H9 (cell line): ENCODE measurements around the gene IL26. TPM values are rescaled to one million over a fixed set of nuclear protein-coding genes. Genes with fewer than 3 reads are reported as not detected.

Experiments
- DNase-seq: peaks from one replicate; pipeline ENCODE4 v3.0.0-alpha.2; 2017
- H2AFZ ChIP-seq: one replicate; pipeline ENCODE4 v1.6.1; 2013; ENCODE audit warnings: mild to moderate bottlenecking, low read length, control low read depth, moderate library complexity
- H2AK5ac ChIP-seq: 2 replicates; pipeline ENCODE4 v1.6.1; 2013; ENCODE audit warnings: low read length, control low read depth, mixed read lengths; ENCODE audit not compliant: insufficient read length
- H2BK120ac ChIP-seq: one replicate; pipeline ENCODE4 v1.6.1; 2013; ENCODE audit warnings: low read depth, mild to moderate bottlenecking, low read length, control low read depth, inconsistent platforms; ENCODE audit not compliant: poor library complexity, severe bottlenecking
- H2BK12ac ChIP-seq: 2 replicates; pipeline ENCODE4 v1.6.1; 2013; ENCODE audit warnings: low read length, control low read depth, mixed read lengths, low read depth; ENCODE audit not compliant: insufficient read length
- H2BK15ac ChIP-seq: 2 replicates; pipeline ENCODE4 v1.6.1; 2013; ENCODE audit warnings: low read depth, low read length, control low read depth
- H2BK20ac ChIP-seq: one replicate; pipeline ENCODE4 v1.6.1; 2013; ENCODE audit warnings: low read depth, mild to moderate bottlenecking, low read length, control low read depth, inconsistent platforms; ENCODE audit not compliant: poor library complexity, severe bottlenecking
- H2BK5ac ChIP-seq: 2 replicates; pipeline ENCODE4 v1.6.1; 2013; ENCODE audit warnings: low read length, control low read depth, mixed read lengths; ENCODE audit not compliant: insufficient read length
- H3K14ac ChIP-seq: 2 replicates; pipeline ENCODE4 v1.6.1; 2013; ENCODE audit warnings: low read length, control low read depth; ENCODE audit not compliant: insufficient read depth
- H3K18ac ChIP-seq: 2 replicates; pipeline ENCODE4 v1.6.1; 2013; ENCODE audit warnings: low read depth, mild to moderate bottlenecking, mixed read lengths, low read length, control low read depth; ENCODE audit not compliant: insufficient read length
- H3K23ac ChIP-seq: 2 replicates; pipeline ENCODE4 v1.6.1; 2013; ENCODE audit warnings: low read length, control low read depth, mixed read lengths, low read depth; ENCODE audit not compliant: insufficient read length
- H3K23me2 ChIP-seq: 2 replicates; pipeline ENCODE4 v1.6.1; 2013; ENCODE audit warnings: low read depth, mild to moderate bottlenecking, mixed read lengths, low read length, control low read depth; ENCODE audit not compliant: insufficient read length, poor library complexity, severe bottlenecking
- H3K27ac ChIP-seq: 2 replicates; pipeline ENCODE4 v1.5.1; 2013; ENCODE audit warnings: low read length, control low read depth, mixed read lengths, low read depth; ENCODE audit not compliant: insufficient read length
- H3K27me3 ChIP-seq: 2 replicates; pipeline ENCODE4 v1.6.1; 2013; ENCODE audit warnings: low read length, control low read depth, inconsistent platforms; ENCODE audit not compliant: insufficient read depth
- H3K4ac ChIP-seq: 2 replicates; pipeline ENCODE4 v1.6.1; 2013; ENCODE audit warnings: low read depth, mild to moderate bottlenecking, control low read depth, inconsistent platforms, low read length, moderate library complexity
- H3K4me1 ChIP-seq: 2 replicates; pipeline ENCODE4 v1.6.1; 2013; ENCODE audit warnings: low read length, control low read depth, inconsistent platforms; ENCODE audit not compliant: insufficient read depth
- H3K4me2 ChIP-seq: 2 replicates; pipeline ENCODE4 v1.6.1; 2013; ENCODE audit warnings: low read length, control low read depth, mixed read lengths; ENCODE audit not compliant: insufficient read length, insufficient read depth
- H3K56ac ChIP-seq: 2 replicates; pipeline ENCODE4 v1.6.1; 2013; ENCODE audit warnings: low read depth, mild to moderate bottlenecking, mixed read lengths, low read length, control low read depth; ENCODE audit not compliant: insufficient read length
- H3K79me1 ChIP-seq: 2 replicates; pipeline ENCODE4 v1.6.1; 2013; ENCODE audit warnings: low read depth, mild to moderate bottlenecking, moderate library complexity, low read length, control low read depth, inconsistent platforms; ENCODE audit not compliant: insufficient read depth, poor library complexity, severe bottlenecking
- H3K79me2 ChIP-seq: 2 replicates; pipeline ENCODE4 v1.6.1; 2013; ENCODE audit warnings: low read length, control low read depth, inconsistent platforms; ENCODE audit not compliant: insufficient read depth
- H3K9ac ChIP-seq: 2 replicates; pipeline ENCODE4 v1.6.1; 2013; ENCODE audit warnings: low read length, control low read depth, mixed read lengths; ENCODE audit not compliant: insufficient read length; ENCODE audit errors: extremely low read depth
- H3K9me3 ChIP-seq: one replicate; pipeline ENCODE4 v1.6.1; 2013; ENCODE audit warnings: low read depth, low read length, inconsistent platforms; ENCODE audit not compliant: control insufficient read depth
- H3T11ph ChIP-seq: one replicate; pipeline ENCODE4 v1.6.1; 2013; ENCODE audit warnings: mild to moderate bottlenecking, low read length, control low read depth, inconsistent platforms
- H4K20me1 ChIP-seq: one replicate; pipeline ENCODE4 v1.6.1; 2013; ENCODE audit not compliant: control insufficient read depth, insufficient read length, insufficient read depth
- H4K5ac ChIP-seq: 2 replicates; pipeline ENCODE4 v1.6.1; 2013; ENCODE audit warnings: low read depth, mild to moderate bottlenecking, mixed read lengths, low read length, control low read depth; ENCODE audit not compliant: insufficient read length
- H4K8ac ChIP-seq: replicated peaks from 2 replicates; pipeline ENCODE4 v1.6.1; 2013; ENCODE audit warnings: low read length, control low read depth, mixed read lengths, low read depth; ENCODE audit not compliant: insufficient read length
- H4K91ac ChIP-seq: 2 replicates; pipeline ENCODE4 v1.6.1; 2013; ENCODE audit warnings: low read depth, mild to moderate bottlenecking, moderate library complexity, mixed read lengths, low read length, control low read depth; ENCODE audit not compliant: insufficient read length
- H3K27ac Mint-ChIP-seq, 3 experiments: 2 replicates in 2 of 3; 3 replicates in 1 of 3; pipeline ENCODE4 v1.8.0; 2020 to 2021; ENCODE audit warnings: mixed read lengths in 3 of 3, mild to moderate bottlenecking in 1 of 3, moderate library complexity in 1 of 3
- H3K27me3 Mint-ChIP-seq: 2 replicates; pipeline ENCODE4 v1.8.0; 2021; ENCODE audit warnings: low read depth, mild to moderate bottlenecking, moderate library complexity, mixed read lengths
- H3K36me3 Mint-ChIP-seq, 3 experiments: 2 replicates in 2 of 3; 3 replicates in 1 of 3; pipeline ENCODE4 v1.8.0; 2020 to 2021; ENCODE audit warnings: low read depth in 3 of 3, mixed read lengths in 3 of 3; ENCODE audit not compliant: insufficient read depth in 1 of 3
- H3K4me1 Mint-ChIP-seq, 2 experiments: 2 replicates each; pipeline ENCODE4 v1.8.0; 2020; ENCODE audit warnings: mixed read lengths in 2 of 2
- H3K4me3 Mint-ChIP-seq, 2 experiments: 2 replicates in 1 of 2; 3 replicates in 1 of 2; pipeline ENCODE4 v1.8.0; 2020 to 2021; ENCODE audit warnings: mild to moderate bottlenecking in 2 of 2, mixed read lengths in 2 of 2, moderate library complexity in 1 of 2
- H3K9me3 Mint-ChIP-seq, 2 experiments: 2 replicates in 1 of 2; 3 replicates in 1 of 2; pipeline ENCODE4 v1.8.0; 2020; ENCODE audit warnings: mild to moderate bottlenecking in 2 of 2, mixed read lengths in 2 of 2, moderate library complexity in 1 of 2
- WGBS: extraction: QIAGEN DNeasy Blood & Tissue Kit; methylation state at CpG from one replicate; pipeline ENCODE4 v1.1.7; 2013; ENCODE audit warnings: missing lambda C conversion rate, low lambda C conversion rate, mixed read lengths; ENCODE audit not compliant: insufficient read length; ENCODE audit errors: extremely low coverage; 5-methylcytosine and 5-hydroxymethylcytosine counted together
- total RNA-seq: library from RNA; stranded (reverse); gene quantifications from 2 replicates; pipeline ENCODE4 v1.2.1, GENCODE V29; 2021
- TF ChIP-seq, protein P1 (sequence below): fragments of 200-600 bp; sonication (generic); conservative IDR thresholded peaks from 3 replicates; pipeline ENCODE4 v1.8.0; 2021; ENCODE audit warnings: antibody characterized with exemption, mild to moderate bottlenecking

The IL26 gene
- total RNA-seq, 1 experiment from 2014 or later, result not detected

DNA sequence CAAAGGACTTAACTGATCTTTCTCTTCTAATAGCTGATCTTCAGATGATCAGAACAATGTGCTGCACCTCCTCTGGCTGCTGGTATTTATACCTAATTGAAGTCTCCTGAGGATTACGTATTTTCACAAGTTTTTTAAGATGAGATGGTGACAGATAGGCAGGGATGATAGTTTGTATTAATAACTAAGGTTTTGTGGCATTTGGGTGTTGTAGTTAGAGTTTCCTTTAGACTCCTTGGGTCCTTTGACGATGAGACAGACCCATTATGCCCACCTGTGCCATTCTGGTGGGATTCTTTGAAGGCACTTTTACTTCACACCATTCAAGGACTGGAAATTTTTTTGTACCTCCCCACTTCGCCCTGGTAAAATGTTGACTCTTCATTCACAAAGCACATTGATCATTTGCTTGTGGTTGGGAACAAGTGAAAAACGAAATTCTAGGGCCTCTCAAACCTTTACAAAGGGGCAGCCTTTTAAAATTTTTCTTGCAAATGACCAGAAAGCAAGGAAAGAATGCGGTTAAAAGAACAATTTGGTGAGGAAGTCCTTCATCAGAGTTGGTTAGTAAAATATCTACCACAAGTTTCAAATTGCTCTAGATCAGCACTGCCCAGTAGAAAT, 65.8 kb downstream of the IL26 start, which contains the start of gene IFNG:
TSS of gene IFNG (minus strand) at position 60 of the 624 bp plus-strand sequence. CDS start 125 bp downstream, outside the sequence.
- TF ChIP-seq, protein P1, sequence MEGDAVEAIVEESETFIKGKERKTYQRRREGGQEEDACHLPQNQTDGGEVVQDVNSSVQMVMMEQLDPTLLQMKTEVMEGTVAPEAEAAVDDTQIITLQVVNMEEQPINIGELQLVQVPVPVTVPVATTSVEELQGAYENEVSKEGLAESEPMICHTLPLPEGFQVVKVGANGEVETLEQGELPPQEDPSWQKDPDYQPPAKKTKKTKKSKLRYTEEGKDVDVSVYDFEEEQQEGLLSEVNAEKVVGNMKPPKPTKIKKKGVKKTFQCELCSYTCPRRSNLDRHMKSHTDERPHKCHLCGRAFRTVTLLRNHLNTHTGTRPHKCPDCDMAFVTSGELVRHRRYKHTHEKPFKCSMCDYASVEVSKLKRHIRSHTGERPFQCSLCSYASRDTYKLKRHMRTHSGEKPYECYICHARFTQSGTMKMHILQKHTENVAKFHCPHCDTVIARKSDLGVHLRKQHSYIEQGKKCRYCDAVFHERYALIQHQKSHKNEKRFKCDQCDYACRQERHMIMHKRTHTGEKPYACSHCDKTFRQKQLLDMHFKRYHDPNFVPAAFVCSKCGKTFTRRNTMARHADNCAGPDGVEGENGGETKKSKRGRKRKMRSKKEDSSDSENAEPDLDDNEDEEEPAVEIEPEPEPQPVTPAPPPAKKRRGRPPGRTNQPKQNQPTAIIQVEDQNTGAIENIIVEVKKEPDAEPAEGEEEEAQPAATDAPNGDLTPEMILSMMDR, result no peak
- Histone ChIP-seq H3K9ac (no peak within 1 kb of the TSS), H2AFZ (no peak within 1 kb of the TSS)

More for the DNA sequence above, 65.8 kb downstream of the IL26 start, which contains the start of gene IFNG:
- H3K9me3 Mint-ChIP-seq, result no peaks in the 10 kb centered on the region
- H3K27me3 Mint-ChIP-seq, result no peaks in the 10 kb centered on the region
- Histone ChIP-seq H4K20me1 (no peaks in the 10 kb centered on the region), H3K23ac (no peak within 1 kb of the TSS), H2BK120ac (no peak within 1 kb of the TSS), H4K8ac (no peak within 1 kb of the TSS), H3K4ac (no peak within 1 kb of the TSS), H3K18ac (no peak within 1 kb of the TSS), H3K4me2 (no peak within 1 kb of the TSS), H3K79me1 (no peaks in the 10 kb centered on the region), H3K14ac (no peak within 1 kb of the TSS), H3T11ph (no peak within 1 kb of the TSS), H3K27ac (no peak within 1 kb of the TSS), H3K56ac (no peak within 1 kb of the TSS), H2BK12ac (no peak within 1 kb of the TSS), H2AK5ac (no peak within 1 kb of the TSS), H2BK20ac (no peak within 1 kb of the TSS), H3K9me3 (no peaks in the 10 kb centered on the region), H2BK5ac (no peak within 1 kb of the TSS), H3K27me3 (no peaks in the 10 kb centered on the region), H3K79me2 (no peaks in the 10 kb centered on the region), H4K5ac (no peak within 1 kb of the TSS), H3K23me2 (no peaks in the 10 kb centered on the region), H3K4me1 (no peaks in the 10 kb centered on the region), H2BK15ac (no peak within 1 kb of the TSS), H4K91ac (no peak within 1 kb of the TSS)
- H3K4me3 Mint-ChIP-seq, result no peak within 1 kb of the TSS
- no peaks in the 10 kb centered on the region for H3K36me3 Mint-ChIP-seq
- no CpG with 5 or more reads among the region's 5 CpGs for WGBS
- H3K4me1 Mint-ChIP-seq, result peaks cover 0 to 2% of the 10 kb centered on the region in 2 experiments; a peak in 1 of 4 replicates
- DNase-seq, result no peak
- no peak within 1 kb of the TSS for H3K27ac Mint-ChIP-seq
